ENCODE results near the gene RASA4B. TPM values are rescaled to one million over a fixed set of nuclear protein-coding genes. Genes with fewer than 3 reads are reported as not detected.
"Not testable (repeated sequence)": the region's sequence is repeated elsewhere in the genome, so short reads cannot be mapped to it uniquely, and the experiment has no call there.

RASA4B gene
- total RNA-seq, 3 donors from 2014 or later, result 20.0 to 50.1 (median 35.7) TPM

GRCh38 chr7:102524803-102525202 lies 7.2 kb upstream of the RASA4B start:
- not testable (repeated sequence) for DNase-seq; ATAC-seq; H3K36me3 Mint-ChIP-seq (ENCODE audit: insufficient read depth); H3K9me3 Mint-ChIP-seq; H3K4me1 Mint-ChIP-seq (ENCODE audit: low read depth); H3K27me3 Mint-ChIP-seq (ENCODE audit: low read depth); H3K4me3 Mint-ChIP-seq

- ATAC-seq; DNase-seq; H3K4me3 Mint-ChIP-seq; H3K9me3 Mint-ChIP-seq; H3K4me1 Mint-ChIP-seq (ENCODE audit: low read depth); H3K36me3 Mint-ChIP-seq (ENCODE audit: insufficient read depth); H3K27me3 Mint-ChIP-seq (ENCODE audit: low read depth): not testable (repeated sequence)
These were observed 3.2 kb upstream of the RASA4B start for GRCh38 chr7:102520797-102521196.

- H3K4me3 Mint-ChIP-seq; H3K27me3 Mint-ChIP-seq (ENCODE audit: low read depth); DNase-seq; H3K9me3 Mint-ChIP-seq; H3K4me1 Mint-ChIP-seq (ENCODE audit: low read depth); H3K36me3 Mint-ChIP-seq (ENCODE audit: insufficient read depth); ATAC-seq: not testable (repeated sequence)
These were observed 626 bp downstream of the RASA4B start for GRCh38 chr7:102516951-102517350.

GRCh38 chr7:102515889-102516288 lies 1.7 kb downstream of the RASA4B start:
- not testable (repeated sequence) for H3K4me1 Mint-ChIP-seq (ENCODE audit: low read depth); ATAC-seq; H3K27me3 Mint-ChIP-seq (ENCODE audit: low read depth); DNase-seq; H3K4me3 Mint-ChIP-seq; H3K9me3 Mint-ChIP-seq; H3K36me3 Mint-ChIP-seq (ENCODE audit: insufficient read depth)

DNA sequence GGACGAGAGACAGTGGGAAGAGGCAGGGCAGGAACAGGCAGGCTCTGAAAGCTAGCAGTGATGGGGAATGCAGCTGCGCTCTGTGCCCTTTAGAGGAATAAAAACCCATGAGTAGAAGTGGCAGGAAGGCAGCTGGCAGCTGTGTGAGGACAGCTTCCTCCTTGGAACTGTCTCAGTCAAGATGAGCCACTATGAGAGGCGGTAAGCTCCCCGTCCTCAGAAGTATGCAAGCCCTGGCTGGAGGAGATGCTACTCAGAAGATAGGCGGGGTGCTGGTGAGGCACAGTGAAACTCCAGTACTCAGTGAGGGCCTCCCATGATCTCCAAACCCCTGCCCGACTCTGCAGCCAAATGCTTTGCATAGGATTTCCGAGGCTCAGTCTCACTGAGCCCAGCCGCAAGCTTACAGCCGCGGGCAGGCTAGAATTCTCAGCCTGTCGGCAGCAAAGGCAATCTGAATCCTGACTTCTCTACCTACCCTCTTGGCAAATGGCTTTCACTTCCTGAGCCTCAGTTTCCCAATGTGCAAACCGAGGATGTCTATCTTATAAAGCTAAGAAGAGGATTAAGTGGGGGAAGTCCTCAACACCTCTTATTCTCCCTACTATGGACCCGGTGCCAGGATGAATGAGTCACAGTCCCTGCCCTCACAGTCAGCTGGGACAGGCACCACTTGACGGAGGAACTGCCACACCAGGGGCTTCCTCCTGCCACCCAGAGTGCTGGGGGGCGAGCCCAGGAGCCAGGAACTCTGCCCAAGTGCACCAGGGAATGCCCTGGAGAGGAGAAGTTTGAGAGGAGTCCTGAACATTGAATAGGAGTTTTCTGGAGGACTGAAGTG lies 2.5 kb downstream of the RASA4B start:
- H3K36me3 Mint-ChIP-seq (ENCODE audit: insufficient read depth); H3K4me3 Mint-ChIP-seq; ATAC-seq; H3K9me3 Mint-ChIP-seq; DNase-seq; H3K27me3 Mint-ChIP-seq (ENCODE audit: low read depth); H3K4me1 Mint-ChIP-seq (ENCODE audit: low read depth): not testable (repeated sequence)

DNA sequence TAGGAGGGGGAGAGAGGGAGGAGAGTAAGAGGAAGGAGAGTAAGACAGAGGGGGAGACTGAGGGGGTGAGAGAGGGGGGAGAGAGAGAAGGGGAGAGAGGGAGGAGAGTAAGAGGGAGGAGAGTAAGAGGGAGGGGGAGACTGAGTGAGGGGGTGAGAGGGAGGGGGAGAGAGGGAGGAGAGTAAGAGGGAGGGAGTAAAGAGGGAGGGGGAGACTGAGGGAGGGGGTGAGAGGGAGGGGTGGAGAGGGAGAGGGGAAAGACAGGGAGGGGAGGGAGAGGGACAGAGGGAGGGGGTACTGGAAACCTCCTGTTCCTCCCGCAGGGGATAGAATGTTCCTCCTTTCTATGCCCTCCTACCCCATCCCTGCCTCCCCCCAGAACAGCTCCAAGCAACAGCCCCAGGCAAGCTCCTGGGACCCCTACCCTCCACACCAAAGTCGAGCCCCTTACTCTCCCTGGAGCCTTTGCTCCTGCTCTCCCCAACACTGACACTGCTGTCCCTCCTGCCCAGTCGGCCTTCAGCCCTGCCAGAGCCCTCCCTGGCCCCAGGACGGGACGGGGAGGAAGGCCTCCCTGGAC lies 4.8 kb downstream of the RASA4B start:
- H3K36me3 Mint-ChIP-seq (ENCODE audit: insufficient read depth); H3K4me1 Mint-ChIP-seq (ENCODE audit: low read depth); DNase-seq; H3K4me3 Mint-ChIP-seq; H3K27me3 Mint-ChIP-seq (ENCODE audit: low read depth); H3K9me3 Mint-ChIP-seq; ATAC-seq: not testable (repeated sequence)

- not testable (repeated sequence) for DNase-seq; H3K4me1 Mint-ChIP-seq (ENCODE audit: low read depth); H3K36me3 Mint-ChIP-seq (ENCODE audit: insufficient read depth); H3K4me3 Mint-ChIP-seq; H3K9me3 Mint-ChIP-seq; H3K27me3 Mint-ChIP-seq (ENCODE audit: low read depth)
- ATAC-seq, result peak; percentile 82 to 84
These were observed 5.6 kb downstream of the RASA4B start for GRCh38 chr7:102511860-102512522.

DNA sequence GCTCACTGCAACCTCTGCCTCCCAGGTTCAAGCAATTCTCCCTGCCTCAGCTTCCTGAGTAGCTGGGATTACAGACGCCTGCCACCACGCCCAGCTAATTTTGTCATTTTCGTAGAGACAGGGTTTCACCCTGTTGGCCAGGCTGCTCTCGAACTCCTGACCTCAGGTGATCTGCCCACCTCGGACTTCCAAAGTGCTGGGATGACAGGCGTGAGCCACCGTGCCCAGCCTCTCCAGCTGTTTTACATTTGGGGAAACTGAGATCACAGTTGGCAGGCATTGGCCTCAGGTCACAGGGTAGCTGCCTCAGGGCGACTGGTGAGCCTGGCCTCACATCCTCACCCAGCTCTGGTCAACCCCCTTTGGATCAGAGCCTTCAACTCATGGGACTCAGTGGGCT lies 7.0 kb downstream of the RASA4B start:
- DNase-seq; ATAC-seq; H3K4me1 Mint-ChIP-seq (ENCODE audit: low read depth); H3K4me3 Mint-ChIP-seq; H3K36me3 Mint-ChIP-seq (ENCODE audit: insufficient read depth); H3K27me3 Mint-ChIP-seq (ENCODE audit: low read depth); H3K9me3 Mint-ChIP-seq: not testable (repeated sequence)

DNA sequence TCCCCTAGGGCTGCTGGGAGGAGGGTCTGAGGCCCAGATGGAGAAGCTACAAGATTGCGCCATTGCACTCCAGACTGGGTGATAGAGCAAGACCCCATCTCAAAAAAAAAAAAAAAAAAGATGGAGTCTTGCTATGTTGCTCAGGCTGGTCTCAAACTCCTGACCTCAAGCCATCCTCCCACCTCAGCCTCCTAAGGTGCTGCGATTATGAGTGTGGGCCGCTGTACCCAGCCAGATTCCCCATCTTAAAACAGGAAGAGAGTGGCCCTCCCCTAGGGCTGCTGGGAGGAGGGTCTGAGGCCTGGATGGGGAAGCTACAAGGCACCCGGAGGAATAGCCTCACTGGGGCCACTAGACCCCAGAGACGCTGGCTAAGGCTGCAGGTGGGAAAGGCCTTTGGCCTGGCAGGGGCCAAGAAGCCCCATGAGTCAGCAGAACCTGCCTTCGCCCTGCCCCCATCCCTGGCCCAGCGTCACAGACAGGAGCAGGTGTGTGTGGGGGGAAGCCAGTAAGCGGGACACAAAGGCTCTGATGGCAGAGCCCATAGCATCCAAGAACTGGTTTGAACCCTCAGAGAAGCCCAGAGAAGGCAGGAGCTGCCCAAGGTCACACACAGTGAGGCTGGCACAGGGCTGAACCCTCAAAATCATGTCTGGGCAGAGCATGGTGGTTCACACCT lies 10.0 kb downstream of the RASA4B start:
- not testable (repeated sequence) for ATAC-seq; H3K27me3 Mint-ChIP-seq (ENCODE audit: low read depth); H3K36me3 Mint-ChIP-seq (ENCODE audit: insufficient read depth); DNase-seq; H3K4me1 Mint-ChIP-seq (ENCODE audit: low read depth); H3K4me3 Mint-ChIP-seq; H3K9me3 Mint-ChIP-seq

GRCh38 chr7:102505298-102506185 lies 12.0 kb downstream of the RASA4B start:
- H3K27me3 Mint-ChIP-seq (ENCODE audit: low read depth); H3K4me3 Mint-ChIP-seq; H3K36me3 Mint-ChIP-seq (ENCODE audit: insufficient read depth); ATAC-seq; H3K9me3 Mint-ChIP-seq; H3K4me1 Mint-ChIP-seq (ENCODE audit: low read depth); DNase-seq: not testable (repeated sequence)

DNA sequence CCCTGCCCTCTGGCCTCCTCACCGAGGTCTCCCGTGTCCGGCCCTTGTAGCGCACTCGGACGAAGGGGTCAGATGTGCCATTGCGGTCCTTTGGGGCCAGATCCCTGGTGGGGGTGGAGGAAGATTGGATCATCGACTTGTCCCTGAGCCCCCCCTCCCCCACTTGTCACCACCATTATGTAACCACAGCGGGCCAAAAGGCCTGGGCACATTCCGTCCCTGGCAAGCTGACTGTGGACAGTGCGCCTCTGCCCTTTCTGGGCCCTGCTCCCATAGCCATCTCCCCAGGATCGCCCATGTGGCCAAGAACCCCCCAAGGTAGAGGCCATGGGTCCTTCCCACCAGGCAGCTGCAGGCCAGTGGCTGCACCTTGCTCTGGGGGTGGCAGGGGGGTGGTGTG lies 14.4 kb downstream of the RASA4B start:
- not testable (repeated sequence) for H3K4me3 Mint-ChIP-seq; ATAC-seq; H3K4me1 Mint-ChIP-seq (ENCODE audit: low read depth); H3K9me3 Mint-ChIP-seq; H3K36me3 Mint-ChIP-seq (ENCODE audit: insufficient read depth); DNase-seq; H3K27me3 Mint-ChIP-seq (ENCODE audit: low read depth)

DNA sequence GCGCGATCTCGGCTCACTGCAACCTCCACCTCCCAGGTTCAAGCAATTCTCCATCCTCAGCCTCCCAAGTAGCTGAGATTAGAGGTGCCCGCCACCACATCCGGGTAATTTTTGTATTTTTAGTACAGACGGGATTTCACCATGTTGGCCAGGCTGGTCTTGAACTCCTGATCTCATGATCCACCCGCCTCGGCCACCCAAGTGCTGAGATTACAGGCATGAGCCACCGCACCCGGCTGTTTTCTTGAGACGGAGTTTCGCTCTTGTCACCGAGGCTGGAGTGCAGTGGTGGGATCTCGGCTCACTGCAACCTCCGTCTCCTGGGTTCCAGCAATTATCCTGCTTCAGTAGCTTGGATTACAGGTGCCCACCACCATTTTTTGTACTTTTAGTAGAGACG lies 19.3 kb downstream of the RASA4B start:
- not testable (repeated sequence) for DNase-seq; H3K27me3 Mint-ChIP-seq (ENCODE audit: low read depth); H3K36me3 Mint-ChIP-seq (ENCODE audit: insufficient read depth); H3K4me3 Mint-ChIP-seq; H3K9me3 Mint-ChIP-seq; ATAC-seq; H3K4me1 Mint-ChIP-seq (ENCODE audit: low read depth)

- not testable (repeated sequence) for DNase-seq
These were observed 20.3 kb downstream of the RASA4B start for GRCh38 chr7:102497308-102497707.

DNA sequence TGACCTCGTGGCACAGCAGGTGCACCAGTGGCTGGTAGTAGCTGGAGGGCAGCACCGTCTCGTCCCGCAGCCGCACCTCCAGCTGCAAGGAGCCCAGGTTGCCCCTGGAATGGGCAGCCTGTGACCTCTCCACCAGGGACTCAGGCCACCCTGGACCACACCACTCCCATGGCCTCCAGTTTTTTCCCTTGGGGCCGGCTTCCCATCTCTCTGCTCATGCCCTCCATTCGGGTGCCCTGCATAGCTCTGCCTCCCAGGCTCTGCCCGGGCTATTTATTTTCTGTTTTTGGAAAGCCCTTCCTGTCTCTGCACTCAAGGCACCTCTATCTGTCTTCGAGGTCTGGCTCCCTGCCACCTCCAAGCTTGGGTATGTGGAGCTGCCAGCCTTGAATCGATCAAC lies 20.7 kb downstream of the RASA4B start:
- H3K27me3 Mint-ChIP-seq (ENCODE audit: low read depth); H3K36me3 Mint-ChIP-seq (ENCODE audit: insufficient read depth); H3K4me1 Mint-ChIP-seq (ENCODE audit: low read depth); ATAC-seq; H3K4me3 Mint-ChIP-seq; DNase-seq; H3K9me3 Mint-ChIP-seq: not testable (repeated sequence)

More at GRCh38 chr7:102497308-102497707, 20.3 kb downstream of the RASA4B start:
- not testable (repeated sequence) for H3K4me3 Mint-ChIP-seq; ATAC-seq; H3K27me3 Mint-ChIP-seq (ENCODE audit: low read depth); H3K4me1 Mint-ChIP-seq (ENCODE audit: low read depth); H3K9me3 Mint-ChIP-seq; H3K36me3 Mint-ChIP-seq (ENCODE audit: insufficient read depth)
